HepG2 (cell line): ENCODE results near the gene CC2D1B. TPM values are rescaled to one million over a fixed set of nuclear protein-coding genes. Genes with fewer than 3 reads are reported as not detected.

Experiments used
- ARID3A ChIP-seq: IDR thresholded peaks from 2 replicates; pipeline ENCODE4 v1.6.1; 2012; ENCODE audit warnings: low read depth, low read length, improper control_type of control experiment
- ATF2 ChIP-seq: sonication (generic); formaldehyde crosslinking; IDR thresholded peaks from 2 replicates; pipeline ENCODE4 v1.4.0; 2020; ENCODE audit warnings: missing genetic modification reagents
- E2F5 ChIP-seq: sonication (generic); formaldehyde crosslinking; conservative IDR thresholded peaks from 2 replicates; pipeline ENCODE4 v1.4.0; 2020; ENCODE audit warnings: missing genetic modification reagents
- ELF3 ChIP-seq: IDR thresholded peaks from 2 replicates; pipeline ENCODE4 v1.6.1; 2016; ENCODE audit warnings: missing genetic modification reagents, missing compliant biosample characterization
- FOXP1 ChIP-seq, 2 experiments: fragments of 450-650 bp in 1 of 2; IDR thresholded peaks; 2 replicates each; pipeline ENCODE4 v1.6.1; 2017 to 2018; ENCODE audit warnings: antibody characterized with exemption in 1 of 2
- GZF1 ChIP-seq: sonication (generic); formaldehyde crosslinking; IDR thresholded peaks from 2 replicates; pipeline ENCODE4 v1.5.1; 2020; ENCODE audit warnings: mild to moderate bottlenecking, missing genetic modification reagents
- HCFC1 ChIP-seq: fragments of 150-350 bp; IDR thresholded peaks from 2 replicates; pipeline ENCODE4 v1.6.1; 2014; ENCODE audit warnings: low read depth, low read length
- HOMEZ ChIP-seq: IDR thresholded peaks from 2 replicates; pipeline ENCODE4 v1.6.1; 2016; ENCODE audit warnings: low read depth
- NFATC3 ChIP-seq: sonication (generic); formaldehyde crosslinking; IDR thresholded peaks from 2 replicates; pipeline ENCODE4 v1.5.1; 2020; ENCODE audit warnings: mild to moderate bottlenecking, missing genetic modification reagents
- POLR2G ChIP-seq: fragments of 200-400 bp; formaldehyde crosslinking; IDR thresholded peaks from 2 replicates; pipeline ENCODE4 v1.6.1; 2018; ENCODE audit warnings: mild to moderate bottlenecking, low read depth, low read length, moderate library complexity
- RCOR2 ChIP-seq: IDR thresholded peaks from 2 replicates; pipeline ENCODE4 v1.6.1; 2016; ENCODE audit warnings: missing biosample characterization, missing genetic modification reagents
- SUZ12 ChIP-seq: fragments of 150-350 bp; IDR thresholded peaks from 2 replicates; pipeline ENCODE4 v1.6.1; 2014; ENCODE audit warnings: low read depth, low read length
- TFAP4 ChIP-seq: sonication (generic); IDR thresholded peaks from 2 replicates; pipeline ENCODE4 v1.6.1; 2016; ENCODE audit warnings: low read depth, borderline replicate concordance
- TFE3 ChIP-seq: IDR thresholded peaks from 2 replicates; pipeline ENCODE4 v1.6.1; 2016
- TGIF2 ChIP-seq: IDR thresholded peaks from 2 replicates; pipeline ENCODE4 v1.6.1; 2016; ENCODE audit warnings: control low read depth, missing compliant biosample characterization
- XRCC5 ChIP-seq: fragments of 200-400 bp; formaldehyde crosslinking; optimal IDR thresholded peaks from 2 replicates; pipeline ENCODE3; 2017; ENCODE audit warnings: mild to moderate bottlenecking, low read length
- ZNF124 ChIP-seq: sonication (generic); formaldehyde crosslinking; IDR thresholded peaks from 2 replicates; pipeline ENCODE4 v1.4.0; 2020; ENCODE audit warnings: missing genetic modification reagents
- ZNF18 ChIP-seq: sonication (generic); formaldehyde crosslinking; IDR thresholded peaks from 2 replicates; pipeline ENCODE4 v1.8.0; 2022; ENCODE audit warnings: mild to moderate bottlenecking, missing genetic modification reagents; ENCODE audit not compliant: insufficient replicate concordance
- ZNF451 ChIP-seq: sonication (generic); formaldehyde crosslinking; IDR thresholded peaks from 2 replicates; pipeline ENCODE4 v1.5.0; 2020; ENCODE audit warnings: mild to moderate bottlenecking, missing genetic modification reagents
- ZNF790 ChIP-seq: sonication (generic); formaldehyde crosslinking; IDR thresholded peaks from 2 replicates; pipeline ENCODE4 v1.8.0; 2022; ENCODE audit warnings: missing genetic modification reagents, mild to moderate bottlenecking, borderline replicate concordance
- polyA plus RNA-seq, 8 experiments: library from polyadenylated mRNA; depleted of rRNA in 3 of 8; stranded (reverse) in 7 of 8; unstranded in 1 of 8; fragments of >200 nt; fragmentation: Illumina TruSeq in 4 of 8; extraction: Trizol in 4 of 8; gene quantifications; 2 replicates each; pipeline versions ENCODE4 v1.2.1 to v1.2.3, GENCODE V29; 2011 to 2016; ENCODE audit warnings: low read depth in 4 of 8, missing spikeins in 1 of 8, mixed read lengths in 1 of 8; ENCODE audit not compliant: insufficient read depth in 1 of 8
- total RNA-seq, 5 experiments: library from RNA; depleted of rRNA; stranded (reverse); fragments of >200 nt; fragmentation: Illumina TruSeq; extraction: Trizol; gene quantifications; 2 replicates each; pipeline ENCODE4 v1.2.3, GENCODE V29; 2016; ENCODE audit warnings: low read depth in 1 of 5

CC2D1B gene
- total and polyA plus RNA-seq, 2 of the 13 experiments (the other 11 are each of a cell fraction or from before 2014, with no cell fraction given) = 7.2 to 19.2 TPM

- TF ChIP-seq ARID3A (no peak), HCFC1 (peak; percentile 41), ELF3 (CRISPR knock-in tag) (peak; percentile 64), RCOR2 (CRISPR knock-in tag) (no peak), GZF1 (CRISPR knock-in tag) (no peak), NFATC3 (no peak), ZNF18 (peak; percentile 23), FOXP1 (IDR thresholded peaks at IDR 0.05) (no peak), FOXP1 (CRISPR knock-in tag; IDR thresholded peaks at IDR 0.05) (no peak), ATF2 (CRISPR knock-in tag) (peak; percentile 5; the same call in 1 of the 2 replicates), E2F5 (CRISPR knock-in tag) (peak; percentile 81), ZNF124 (CRISPR knock-in tag) (peak; percentile 31; the same call in 1 of the 2 replicates), ZNF451 (CRISPR knock-in tag) (0 out of 2 replicates have a peak, but pooled peaks have one; percentile 15), TGIF2 (CRISPR knock-in tag) (peak; percentile 78), POLR2G (peak; percentile 94), TFAP4 (peak; percentile 89; the same call in 1 of the 2 replicates), XRCC5 (peak; percentile 13), TFE3 (CRISPR knock-in tag) (peak; percentile 92), HOMEZ (peak; percentile 92; the same call in 1 of the 2 replicates), ZNF790 (peak; percentile 56; the same call in 1 of the 2 replicates), SUZ12 (no peak)
Observed at GRCh38 chr1:52365746-52366516, at the start of gene CC2D1B (continued).
